ENCODE results near the gene TSHZ2.
"Not testable (repeated sequence)": the region's sequence is repeated elsewhere in the genome, so short reads cannot be mapped to it uniquely, and the experiment has no call there.

Gene TSHZ2

GRCh38 chr20:53342429-53342828, 370.3 kb downstream of the TSHZ2 start:
- no peak for DNase-seq (ENCODE audit: low read depth, low spot score)

- DNase-seq (ENCODE audit: low read depth, low spot score) = no peak
Measured at GRCh38 chr20:53343448-53343847, 371.3 kb downstream of the TSHZ2 start.

DNA sequence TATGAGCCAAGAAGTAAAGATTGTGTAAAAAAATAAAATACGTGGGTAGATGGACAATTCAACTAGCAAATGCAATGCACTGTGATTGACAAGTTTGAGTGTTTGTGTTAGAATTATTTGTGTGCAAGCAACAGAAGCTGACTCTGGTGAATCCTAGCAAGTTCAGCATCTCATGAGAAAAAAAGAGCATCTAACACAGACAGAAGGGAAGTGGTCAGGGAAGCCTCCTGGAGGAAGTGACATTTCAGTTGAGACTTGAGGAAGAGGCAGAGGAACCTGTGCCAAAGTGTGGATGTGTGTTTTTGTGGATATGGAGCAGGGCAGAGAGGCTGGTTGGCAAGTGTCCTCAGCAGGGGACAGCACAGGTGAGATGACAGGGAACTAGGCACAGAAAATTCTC, 372.7 kb downstream of the TSHZ2 start:
- DNase-seq (ENCODE audit: low read depth, low spot score) = no peak

DNA sequence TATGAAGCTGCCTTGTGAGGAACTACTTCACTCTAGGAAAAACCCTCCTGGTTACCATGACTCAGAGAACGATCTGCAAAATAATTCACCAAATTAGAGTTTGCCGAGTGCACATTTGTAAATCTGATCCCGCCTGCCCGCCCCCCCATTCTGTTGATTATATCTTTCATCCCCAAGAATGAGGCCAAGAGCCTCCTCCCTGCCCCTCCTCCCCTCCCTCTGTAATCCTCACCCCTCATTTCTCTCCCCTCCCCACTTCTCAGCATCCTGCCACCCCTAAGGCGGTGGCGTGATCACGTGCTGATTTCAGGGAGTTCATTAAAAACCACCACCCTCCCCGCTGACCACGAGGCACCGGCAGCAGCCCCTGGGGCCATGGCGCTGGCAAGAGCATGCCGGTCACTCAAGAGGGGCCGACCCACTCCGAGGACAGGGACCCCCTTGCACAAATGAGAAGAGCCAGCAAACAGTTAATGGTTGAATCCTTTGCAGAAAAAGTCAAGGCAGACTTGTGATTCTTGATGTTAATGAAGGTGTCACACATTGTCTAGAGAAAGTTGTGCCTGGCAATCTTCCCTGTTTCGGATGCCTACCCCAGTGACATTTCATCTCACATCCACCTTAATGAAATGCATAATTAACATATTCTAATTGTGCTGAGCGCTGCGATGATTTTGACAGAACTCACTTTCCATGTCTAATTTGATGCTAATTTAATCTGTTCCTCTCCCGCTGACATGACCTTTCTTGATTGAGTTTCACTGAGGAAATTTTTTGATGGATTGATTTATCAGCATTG, 373.6 kb downstream of the TSHZ2 start:
- no peak for DNase-seq (ENCODE audit: low read depth, low spot score)

DNA sequence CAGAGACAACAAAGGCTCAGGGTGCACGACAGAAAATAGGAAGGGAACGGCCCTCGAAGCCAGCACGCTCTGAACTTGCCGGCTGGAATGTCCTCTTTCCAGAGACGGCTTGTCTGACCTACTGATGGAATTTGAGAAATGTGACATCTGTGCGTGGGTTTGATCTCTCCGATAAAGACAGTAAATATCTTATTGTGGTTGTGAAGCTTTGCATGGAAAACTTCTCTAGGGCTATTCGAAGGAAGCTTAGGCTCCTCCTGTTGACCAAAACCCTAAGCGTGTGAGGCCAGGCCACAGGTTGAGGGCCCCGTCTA, 374.1 kb downstream of the TSHZ2 start:
- DNase-seq (ENCODE audit: low read depth, low spot score) = no peak

GRCh38 chr20:53349730-53350129, 377.6 kb downstream of the TSHZ2 start:
- DNase-seq (ENCODE audit: low read depth, low spot score) = no peak

DNA sequence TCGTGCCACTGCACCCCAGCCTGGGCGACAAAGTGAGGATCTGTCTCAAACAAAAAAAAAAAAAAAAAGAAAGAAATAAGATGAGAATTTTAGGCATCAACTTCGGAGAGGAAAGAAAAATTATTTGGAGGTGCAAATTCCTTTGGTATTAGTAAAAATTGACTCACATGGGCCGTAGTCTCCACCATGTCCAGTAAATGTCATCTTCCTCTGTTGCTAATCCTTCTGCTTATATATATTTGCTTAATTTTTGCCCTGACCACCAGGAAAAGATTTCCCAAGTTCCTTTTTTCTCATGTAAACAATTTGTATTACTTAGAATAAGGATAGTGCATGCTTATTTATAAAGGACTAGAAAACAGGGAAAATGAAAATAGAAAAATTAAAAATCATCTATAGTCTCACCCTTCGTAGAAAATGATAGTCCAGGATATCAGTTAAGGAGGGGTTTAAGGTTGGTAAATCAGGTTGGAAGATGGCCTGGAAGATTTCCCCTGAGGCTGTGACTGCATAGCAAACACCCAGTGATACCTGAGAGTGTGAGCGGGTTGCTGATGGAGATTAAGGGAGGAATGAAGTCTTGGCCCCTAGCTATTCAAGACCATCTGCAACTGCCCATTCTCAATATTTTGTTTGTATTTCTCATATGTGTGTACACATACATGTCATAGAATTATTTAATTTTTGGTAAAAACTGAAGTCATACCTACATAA, 380.7 kb downstream of the TSHZ2 start:
- no peak for DNase-seq (ENCODE audit: low read depth, low spot score)

- no peak for DNase-seq (ENCODE audit: low read depth, low spot score)
Measured at GRCh38 chr20:53354314-53354713, 382.2 kb downstream of the TSHZ2 start.

- DNase-seq (ENCODE audit: low read depth, low spot score) = no peak
Measured at GRCh38 chr20:53355790-53356189, 383.6 kb downstream of the TSHZ2 start.

- DNase-seq (ENCODE audit: low read depth, low spot score) = no peak
Measured at GRCh38 chr20:53359425-53359824, 387.3 kb downstream of the TSHZ2 start.

DNA sequence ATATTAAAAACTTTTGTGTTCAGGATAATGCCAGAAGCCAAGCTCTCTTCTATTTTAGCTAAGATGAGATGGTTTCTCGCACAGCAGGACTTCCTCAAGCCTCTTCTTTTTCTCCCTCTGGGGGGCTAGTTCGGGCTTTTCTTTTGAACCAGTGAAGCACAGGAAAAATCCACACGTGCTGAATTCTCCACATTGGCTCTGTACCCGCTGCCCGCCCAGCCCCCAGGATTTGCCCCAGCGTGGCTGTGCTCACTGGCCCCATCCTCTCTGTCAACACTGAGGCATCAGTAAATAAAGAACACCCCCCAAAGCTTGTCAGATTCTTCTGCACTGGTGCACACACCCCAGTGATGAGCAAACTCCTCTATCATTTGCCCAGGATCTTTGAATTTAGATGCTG, 388.7 kb downstream of the TSHZ2 start:
- no peak for DNase-seq (ENCODE audit: low read depth, low spot score)

DNA sequence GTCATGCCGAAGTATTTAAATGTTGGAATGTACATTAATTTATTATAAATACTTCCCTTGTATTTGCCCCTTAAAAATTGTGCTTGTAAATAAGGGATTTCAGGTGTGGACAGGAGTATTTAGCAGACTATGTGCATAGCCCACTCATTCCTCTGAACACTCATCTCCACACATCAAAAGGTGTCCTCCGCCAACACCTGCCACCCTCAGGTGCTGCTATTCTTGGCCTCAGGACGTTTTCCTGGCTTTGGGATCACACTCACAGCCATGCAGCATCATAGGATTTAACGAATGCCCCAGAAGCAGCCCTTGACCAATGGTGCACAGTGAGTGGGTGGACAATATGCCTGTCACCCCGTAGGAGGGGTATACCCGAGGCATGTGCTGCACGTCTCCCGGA, 390.6 kb downstream of the TSHZ2 start:
- DNase-seq (ENCODE audit: low read depth, low spot score) = no peak

- DNase-seq (ENCODE audit: low read depth, low spot score) = no peak
Measured at GRCh38 chr20:53364646-53365045, 392.5 kb downstream of the TSHZ2 start.

- DNase-seq (ENCODE audit: low read depth, low spot score) = no peak
Measured at GRCh38 chr20:53365076-53365475, 392.9 kb downstream of the TSHZ2 start.

DNA sequence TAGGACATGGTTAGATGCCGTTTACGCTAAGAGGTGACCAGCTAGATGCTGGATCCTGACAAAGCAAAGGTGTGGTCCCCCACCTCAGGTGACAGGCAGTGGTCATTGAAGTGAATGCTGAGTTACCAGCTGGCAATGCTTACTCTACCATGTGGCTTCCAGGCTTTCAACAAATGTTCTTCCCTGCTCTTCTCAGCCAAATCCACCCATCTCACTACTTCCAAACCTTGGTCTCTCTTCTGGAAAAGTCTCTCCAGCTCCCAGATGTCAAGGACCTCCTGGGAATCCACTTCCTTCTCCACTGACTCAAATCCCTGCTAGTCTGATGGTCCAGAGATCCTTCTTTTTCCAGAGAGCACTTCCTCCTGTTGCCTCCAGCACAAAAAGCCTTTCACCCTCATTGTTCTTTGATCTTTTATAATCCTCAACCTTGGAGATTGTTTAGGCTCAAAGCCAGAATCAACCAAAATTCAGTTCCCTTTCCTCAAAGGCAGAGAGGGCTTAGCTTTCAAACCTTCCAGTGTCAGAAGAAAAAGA, 393.4 kb downstream of the TSHZ2 start:
- no peak for DNase-seq (ENCODE audit: low read depth, low spot score)

- DNase-seq (ENCODE audit: low read depth, low spot score) = not testable (repeated sequence)
Measured at GRCh38 chr20:53366928-53367327, 394.8 kb downstream of the TSHZ2 start.

- no peak for DNase-seq (ENCODE audit: low read depth, low spot score)
Measured at GRCh38 chr20:53369871-53370270, 397.7 kb downstream of the TSHZ2 start.

DNA sequence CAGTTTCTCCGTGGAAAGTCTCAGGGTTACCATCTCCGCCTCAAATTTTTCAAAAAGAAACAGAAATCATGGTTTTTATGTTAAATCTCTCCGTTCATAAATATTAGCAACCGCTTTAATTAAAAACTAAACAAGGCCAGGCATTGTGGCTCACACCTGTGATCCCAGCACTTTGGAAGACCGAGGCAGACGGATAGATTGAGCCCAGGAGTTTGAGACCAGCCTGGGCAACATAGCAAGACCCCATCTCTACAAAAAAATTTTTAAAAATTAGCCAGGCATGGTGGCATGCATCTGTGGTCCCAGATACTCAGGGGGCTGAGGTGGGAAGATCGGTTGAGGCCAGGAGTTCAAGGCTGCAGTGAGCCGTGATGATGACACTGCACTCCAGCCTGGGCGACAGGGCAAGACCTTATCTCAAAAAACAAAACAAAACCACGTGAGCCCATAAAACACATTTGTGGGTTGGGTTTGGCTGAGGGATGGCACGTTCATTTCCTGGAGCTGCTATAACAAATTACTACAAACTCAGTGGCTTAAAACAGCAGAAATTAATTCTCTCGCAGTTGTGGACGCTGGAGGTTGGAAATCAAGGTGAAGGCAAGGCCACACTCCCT, 398.3 kb downstream of the TSHZ2 start:
- DNase-seq (ENCODE audit: low read depth, low spot score) = no peak

DNA sequence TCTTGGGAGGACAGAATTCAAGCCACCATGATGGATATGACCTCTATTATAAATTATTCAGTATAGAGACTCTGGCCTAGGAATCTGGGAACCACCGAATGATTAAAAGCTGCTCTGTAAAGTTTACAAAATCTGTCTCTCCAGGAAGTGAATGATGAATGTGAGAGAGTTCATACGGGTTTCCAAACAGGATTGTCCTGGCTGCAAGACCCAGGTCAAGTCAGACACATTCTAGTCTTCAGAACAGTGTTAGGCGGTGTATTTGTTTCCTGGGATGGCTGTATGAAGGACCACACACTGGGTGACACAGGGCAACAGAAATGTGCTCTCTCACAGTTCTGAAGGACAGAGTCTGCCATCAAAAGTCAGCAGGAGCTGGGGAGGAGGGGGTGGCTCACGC, 399.1 kb downstream of the TSHZ2 start:
- DNase-seq (ENCODE audit: low read depth, low spot score) = no peak

GRCh38 chr20:53376021-53376420, 403.9 kb downstream of the TSHZ2 start:
- DNase-seq (ENCODE audit: low read depth, low spot score) = no peak

GRCh38 chr20:53379014-53379832, 407.1 kb downstream of the TSHZ2 start:
- DNase-seq (ENCODE audit: low read depth, low spot score) = no peak

- DNase-seq (ENCODE audit: low read depth, low spot score) = no peak
Measured at GRCh38 chr20:53379833-53380120, 407.6 kb downstream of the TSHZ2 start.
